GM19328 (cell line): ENCODE results near the gene TENM4.

Source experiments
- ATAC-seq: cut with Tn5 transposase; IDR thresholded peaks from one replicate; pipeline ENCODE4 v1.9.1; 2021; ENCODE audit warnings: mild to moderate bottlenecking, moderate library complexity; ENCODE audit not compliant: unreplicated experiment

Gene TENM4

GRCh38 chr11:79440571-79441460 is at the start of gene TENM4:
TSS of gene TENM4 (minus strand) at chr11:79441030. CDS start at chr11:79069944, 371,086 bp downstream.
- no peak for ATAC-seq

GRCh38 chr11:79488286-79488685 is 47.5 kb upstream of the TENM4 start:
- ATAC-seq, result no peak

GRCh38 chr11:79487412-79487811 is 46.6 kb upstream of the TENM4 start:
- ATAC-seq, result no peak

- no peak for ATAC-seq
Measured at GRCh38 chr11:79486242-79486984, 45.6 kb upstream of the TENM4 start.

- no peak for ATAC-seq
Measured at GRCh38 chr11:79485694-79486093, 44.9 kb upstream of the TENM4 start.

- ATAC-seq, result no peak
Measured at GRCh38 chr11:79484872-79485271, 44.0 kb upstream of the TENM4 start.

- ATAC-seq, result peak; percentile 85
Measured at GRCh38 chr11:79482800-79483199, 42.0 kb upstream of the TENM4 start.

- no peak for ATAC-seq
Measured at GRCh38 chr11:79481795-79482194, 41.0 kb upstream of the TENM4 start.

- ATAC-seq, result no peak
Measured at GRCh38 chr11:79480864-79481263, 40.0 kb upstream of the TENM4 start.

- no peak for ATAC-seq
Measured at GRCh38 chr11:79472819-79473529, 32.1 kb upstream of the TENM4 start.

GRCh38 chr11:79471071-79471844 is 30.4 kb upstream of the TENM4 start:
- no peak for ATAC-seq

- no peak for ATAC-seq
Measured at GRCh38 chr11:79470161-79470560, 29.3 kb upstream of the TENM4 start.

- no peak for ATAC-seq
Measured at GRCh38 chr11:79467761-79468160, 26.9 kb upstream of the TENM4 start.

GRCh38 chr11:79466411-79466810 is 25.6 kb upstream of the TENM4 start:
- ATAC-seq, result no peak

GRCh38 chr11:79465160-79465559 is 24.3 kb upstream of the TENM4 start:
- no peak for ATAC-seq

- no peak for ATAC-seq
Measured at GRCh38 chr11:79461666-79462645, 21.1 kb upstream of the TENM4 start.

- no peak for ATAC-seq
Measured at GRCh38 chr11:79461144-79461543, 20.3 kb upstream of the TENM4 start.

GRCh38 chr11:79458709-79459108 is 17.9 kb upstream of the TENM4 start:
- ATAC-seq, result no peak

GRCh38 chr11:79456501-79456900 is 15.7 kb upstream of the TENM4 start:
- ATAC-seq, result no peak
